GM12891 (cell line): Measurements from ENCODE around the gene PRSS22.

Experiments
- PAX5 ChIP-seq: IDR thresholded peaks from 2 replicates; pipeline ENCODE4 v1.6.1; 2011; ENCODE audit warnings: low read length, moderate library complexity, mild to moderate bottlenecking; ENCODE audit not compliant: insufficient read depth, severe bottlenecking
- POLR2A ChIP-seq: IDR thresholded peaks from 2 replicates; pipeline ENCODE4 v1.6.1; 2011; ENCODE audit warnings: low read depth, low read length, control low read depth
- POLR2AphosphoS5 ChIP-seq: IDR thresholded peaks from 2 replicates; pipeline ENCODE4 v1.6.1; 2011; ENCODE audit warnings: low read depth, low read length, control low read depth
- TAF1 ChIP-seq: IDR thresholded peaks from 2 replicates; pipeline ENCODE4 v1.6.1; 2011; ENCODE audit warnings: low read depth, low read length, control low read depth

DNA sequence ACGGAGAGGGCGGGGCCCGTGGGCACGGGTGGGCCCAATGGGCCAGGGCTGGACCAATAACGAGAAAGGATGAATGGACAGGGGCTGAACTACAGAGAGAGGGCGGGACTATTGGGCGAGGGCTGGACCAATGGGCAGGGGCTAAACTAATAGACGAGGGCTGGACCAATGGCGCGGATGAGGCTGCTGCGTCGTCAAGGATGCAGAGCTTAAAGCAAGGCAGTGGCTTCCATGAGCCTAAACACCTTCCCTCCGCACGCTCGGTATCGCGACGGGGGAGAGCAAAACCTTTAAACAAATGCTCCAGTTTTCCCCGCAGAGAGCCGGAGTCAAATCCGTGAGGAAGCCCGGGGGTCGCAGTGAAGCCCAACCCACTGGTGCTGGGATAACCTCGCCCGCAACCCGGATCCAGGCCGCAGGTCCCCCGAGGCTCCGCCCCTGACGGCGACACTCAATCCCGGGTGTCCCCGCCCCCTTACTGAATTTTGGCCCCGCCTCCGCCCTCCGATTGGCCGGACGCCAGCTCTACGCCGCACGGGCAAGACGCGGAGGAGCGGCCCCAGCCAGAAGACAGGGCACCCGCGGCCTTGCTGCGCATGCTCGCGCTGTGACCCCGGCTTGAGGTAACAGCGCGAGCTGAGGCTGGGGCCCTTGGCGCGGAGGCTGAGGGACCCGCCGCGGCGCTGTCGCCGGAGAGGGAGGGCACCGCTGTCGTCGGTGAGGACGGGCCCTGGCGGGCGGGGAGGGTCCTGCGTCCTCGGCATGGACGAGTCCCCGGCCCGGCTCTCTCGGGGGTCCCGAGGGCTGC, 24.9 kb upstream of the PRSS22 start, which contains the start of gene FLYWCH2:
- TF ChIP-seq POLR2A (peak; percentile 64), POLR2AphosphoS5 (0 out of 2 replicates have a peak, but pooled peaks have one; percentile 34), TAF1 (peak; percentile 48; the same call in 1 of the 2 replicates), PAX5 (no peak)
